ENCODE results near the gene SERPINA1. TPM values are rescaled to one million over a fixed set of nuclear protein-coding genes. Genes with fewer than 3 reads are reported as not detected.

SERPINA1 gene
- total and polyA plus RNA-seq, 2 of the 13 experiments (the other 11 are each of a cell fraction or from before 2014, with no cell fraction given) = 3,266 to 11,015 TPM

DNA sequence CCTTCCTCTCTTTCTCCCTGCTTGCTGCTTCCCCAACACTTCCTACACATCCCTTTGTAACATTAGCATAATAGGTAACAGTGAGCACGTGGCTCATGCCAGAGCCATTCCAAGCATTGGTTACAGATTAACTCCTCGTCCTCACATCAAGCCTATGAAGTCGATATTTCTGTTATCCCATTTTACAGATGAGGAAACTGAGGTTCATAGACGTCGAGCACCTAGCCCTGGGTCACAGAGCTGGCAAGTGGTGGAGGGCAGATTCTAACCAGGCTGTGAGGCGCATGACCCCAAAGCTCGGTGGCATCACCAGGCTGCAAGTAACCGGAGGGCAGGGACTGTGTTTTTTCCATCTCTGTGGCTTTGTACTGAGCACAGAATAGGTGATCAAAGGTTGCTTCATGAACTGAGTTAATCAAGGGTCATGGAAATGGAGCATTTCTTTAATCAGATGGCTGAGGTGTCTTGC, 5.7 kb upstream of the SERPINA1 start (continued):
- TF ChIP-seq, protein P1, sequence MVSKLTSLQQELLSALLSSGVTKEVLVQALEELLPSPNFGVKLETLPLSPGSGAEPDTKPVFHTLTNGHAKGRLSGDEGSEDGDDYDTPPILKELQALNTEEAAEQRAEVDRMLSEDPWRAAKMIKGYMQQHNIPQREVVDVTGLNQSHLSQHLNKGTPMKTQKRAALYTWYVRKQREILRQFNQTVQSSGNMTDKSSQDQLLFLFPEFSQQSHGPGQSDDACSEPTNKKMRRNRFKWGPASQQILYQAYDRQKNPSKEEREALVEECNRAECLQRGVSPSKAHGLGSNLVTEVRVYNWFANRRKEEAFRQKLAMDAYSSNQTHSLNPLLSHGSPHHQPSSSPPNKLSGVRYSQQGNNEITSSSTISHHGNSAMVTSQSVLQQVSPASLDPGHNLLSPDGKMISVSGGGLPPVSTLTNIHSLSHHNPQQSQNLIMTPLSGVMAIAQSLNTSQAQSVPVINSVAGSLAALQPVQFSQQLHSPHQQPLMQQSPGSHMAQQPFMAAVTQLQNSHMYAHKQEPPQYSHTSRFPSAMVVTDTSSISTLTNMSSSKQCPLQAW (CRISPR knock-in tag; IDR thresholded peaks at IDR 0.05) = peak; percentile 95
- TF ChIP-seq SP4 (CRISPR knock-in tag; IDR thresholded peaks at IDR 0.05) (peak; percentile 64; the same call in 1 of the 2 replicates), MYC (CRISPR knock-in tag; IDR thresholded peaks at IDR 0.05; ENCODE audit: borderline replicate concordance) (peak; percentile 49; the same call in 1 of the 2 replicates), RXRB (CRISPR knock-in tag; IDR thresholded peaks at IDR 0.05; ENCODE audit: borderline replicate concordance) (peak; percentile 62; the same call in 1 of the 2 replicates), ZMYM4 (CRISPR knock-in tag; IDR thresholded peaks at IDR 0.05) (0 out of 2 replicates have a peak, but pooled peaks have one; percentile 9), ZBTB25 (CRISPR knock-in tag; IDR thresholded peaks at IDR 0.05) (0 out of 2 replicates have a peak, but pooled peaks have one; percentile 21), KLF15 (CRISPR knock-in tag; IDR thresholded peaks at IDR 0.05; ENCODE audit: borderline replicate concordance) (no peak), PITX1 (CRISPR knock-in tag; IDR thresholded peaks at IDR 0.05) (no peak), ZBTB42 (CRISPR knock-in tag; IDR thresholded peaks at IDR 0.05) (no peak), RCOR2 (CRISPR knock-in tag; IDR thresholded peaks at IDR 0.05) (peak; percentile 98), ARID4A (CRISPR knock-in tag; IDR thresholded peaks at IDR 0.05; ENCODE audit: borderline replicate concordance) (peak; percentile 50; the same call in 1 of the 2 replicates), ADNP (CRISPR knock-in tag; IDR thresholded peaks at IDR 0.05) (peak; percentile 99)
- TF ChIP-seq, protein P2, sequence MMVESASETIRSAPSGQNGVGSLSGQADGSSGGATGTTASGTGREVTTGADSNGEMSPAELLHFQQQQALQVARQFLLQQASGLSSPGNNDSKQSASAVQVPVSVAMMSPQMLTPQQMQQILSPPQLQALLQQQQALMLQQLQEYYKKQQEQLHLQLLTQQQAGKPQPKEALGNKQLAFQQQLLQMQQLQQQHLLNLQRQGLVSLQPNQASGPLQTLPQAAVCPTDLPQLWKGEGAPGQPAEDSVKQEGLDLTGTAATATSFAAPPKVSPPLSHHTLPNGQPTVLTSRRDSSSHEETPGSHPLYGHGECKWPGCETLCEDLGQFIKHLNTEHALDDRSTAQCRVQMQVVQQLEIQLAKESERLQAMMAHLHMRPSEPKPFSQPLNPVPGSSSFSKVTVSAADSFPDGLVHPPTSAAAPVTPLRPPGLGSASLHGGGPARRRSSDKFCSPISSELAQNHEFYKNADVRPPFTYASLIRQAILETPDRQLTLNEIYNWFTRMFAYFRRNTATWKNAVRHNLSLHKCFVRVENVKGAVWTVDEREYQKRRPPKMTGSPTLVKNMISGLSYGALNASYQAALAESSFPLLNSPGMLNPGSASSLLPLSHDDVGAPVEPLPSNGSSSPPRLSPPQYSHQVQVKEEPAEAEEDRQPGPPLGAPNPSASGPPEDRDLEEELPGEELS (CRISPR knock-in tag; IDR thresholded peaks at IDR 0.05) = peak; percentile 51; the same call in 1 of the 2 replicates
- TF ChIP-seq, protein P3, sequence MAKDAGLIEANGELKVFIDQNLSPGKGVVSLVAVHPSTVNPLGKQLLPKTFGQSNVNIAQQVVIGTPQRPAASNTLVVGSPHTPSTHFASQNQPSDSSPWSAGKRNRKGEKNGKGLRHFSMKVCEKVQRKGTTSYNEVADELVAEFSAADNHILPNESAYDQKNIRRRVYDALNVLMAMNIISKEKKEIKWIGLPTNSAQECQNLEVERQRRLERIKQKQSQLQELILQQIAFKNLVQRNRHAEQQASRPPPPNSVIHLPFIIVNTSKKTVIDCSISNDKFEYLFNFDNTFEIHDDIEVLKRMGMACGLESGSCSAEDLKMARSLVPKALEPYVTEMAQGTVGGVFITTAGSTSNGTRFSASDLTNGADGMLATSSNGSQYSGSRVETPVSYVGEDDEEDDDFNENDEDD (CRISPR knock-in tag; IDR thresholded peaks at IDR 0.05; ENCODE audit: borderline replicate concordance) = peak; percentile 57; the same call in 1 of the 2 replicates
- TF ChIP-seq, protein P4, sequence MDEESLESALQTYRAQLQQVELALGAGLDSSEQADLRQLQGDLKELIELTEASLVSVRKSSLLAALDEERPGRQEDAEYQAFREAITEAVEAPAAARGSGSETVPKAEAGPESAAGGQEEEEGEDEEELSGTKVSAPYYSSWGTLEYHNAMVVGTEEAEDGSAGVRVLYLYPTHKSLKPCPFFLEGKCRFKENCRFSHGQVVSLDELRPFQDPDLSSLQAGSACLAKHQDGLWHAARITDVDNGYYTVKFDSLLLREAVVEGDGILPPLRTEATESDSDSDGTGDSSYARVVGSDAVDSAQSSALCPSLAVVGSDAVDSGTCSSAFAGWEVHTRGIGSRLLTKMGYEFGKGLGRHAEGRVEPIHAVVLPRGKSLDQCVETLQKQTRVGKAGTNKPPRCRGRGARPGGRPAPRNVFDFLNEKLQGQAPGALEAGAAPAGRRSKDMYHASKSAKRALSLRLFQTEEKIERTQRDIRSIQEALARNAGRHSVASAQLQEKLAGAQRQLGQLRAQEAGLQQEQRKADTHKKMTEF (CRISPR knock-in tag; IDR thresholded peaks at IDR 0.05) = 0 out of 2 replicates have a peak, but pooled peaks have one; percentile 18
